ENCODE measurements around the gene SIDT1.

The SIDT1 gene

GRCh38 chr3:113531826-113532697 lies at the start of gene SIDT1:
Gene SIDT1, plus strand, starts transcription at chr3:113532555. Its CDS starts 467 bp downstream, at chr3:113533022.
- DNase-seq (ENCODE audit: low spot score), result no peak

GRCh38 chr3:113485161-113485609 lies 47.2 kb upstream of the SIDT1 start:
- DNase-seq (ENCODE audit: low spot score), result no peak

- DNase-seq (ENCODE audit: low spot score), result peak; percentile 25
Measured at GRCh38 chr3:113495035-113495434, 37.3 kb upstream of the SIDT1 start.

GRCh38 chr3:113496924-113497323 lies 35.4 kb upstream of the SIDT1 start:
- no peak for DNase-seq (ENCODE audit: low spot score)

GRCh38 chr3:113498221-113499005 lies 33.9 kb upstream of the SIDT1 start:
- DNase-seq (ENCODE audit: low spot score), result no peak

- DNase-seq (ENCODE audit: low spot score), result no peak
Measured at GRCh38 chr3:113499081-113499480, 33.3 kb upstream of the SIDT1 start.

GRCh38 chr3:113501597-113501996 lies 30.8 kb upstream of the SIDT1 start:
- no peak for DNase-seq (ENCODE audit: low spot score)

GRCh38 chr3:113505867-113506266 lies 26.5 kb upstream of the SIDT1 start:
- no peak for DNase-seq (ENCODE audit: low spot score)

GRCh38 chr3:113507501-113508067 lies 24.8 kb upstream of the SIDT1 start:
- DNase-seq (ENCODE audit: low spot score), result no peak

- DNase-seq (ENCODE audit: low spot score), result no peak
Measured at GRCh38 chr3:113508966-113509365, 23.4 kb upstream of the SIDT1 start.

- DNase-seq (ENCODE audit: low spot score), result peak; percentile 7
Measured at GRCh38 chr3:113514265-113514769, 18.0 kb upstream of the SIDT1 start.

- peak; percentile 29 for DNase-seq (ENCODE audit: low spot score)
Measured at GRCh38 chr3:113516115-113516505, 16.2 kb upstream of the SIDT1 start.

- no peak for DNase-seq (ENCODE audit: low spot score)
Measured at GRCh38 chr3:113521981-113522380, 10.4 kb upstream of the SIDT1 start.

GRCh38 chr3:113523241-113523640 lies 9.1 kb upstream of the SIDT1 start:
- no peak for DNase-seq (ENCODE audit: low spot score)

- DNase-seq (ENCODE audit: low spot score), result no peak
Measured at GRCh38 chr3:113532698-113533533, 561 bp downstream of the SIDT1 start.

GRCh38 chr3:113533534-113533892 lies 1.2 kb downstream of the SIDT1 start:
- DNase-seq (ENCODE audit: low spot score), result no peak

GRCh38 chr3:113534365-113534764 lies 2.0 kb downstream of the SIDT1 start:
- no peak for DNase-seq (ENCODE audit: low spot score)

GRCh38 chr3:113535898-113536297 lies 3.5 kb downstream of the SIDT1 start:
- DNase-seq (ENCODE audit: low spot score), result no peak

GRCh38 chr3:113536627-113537101 lies 4.3 kb downstream of the SIDT1 start:
- no peak for DNase-seq (ENCODE audit: low spot score)

GRCh38 chr3:113537155-113537554 lies 4.8 kb downstream of the SIDT1 start:
- DNase-seq (ENCODE audit: low spot score), result no peak

GRCh38 chr3:113541519-113541918 lies 9.2 kb downstream of the SIDT1 start:
- DNase-seq (ENCODE audit: low spot score), result no peak
